Measurements from ENCODE around the gene NDFIP2.

The NDFIP2 gene

GRCh38 chr13:79439275-79439674, 41.7 kb upstream of the NDFIP2 start:
- H3K9me3 ChIP-seq: no peaks in the 10 kb centered on the region
- H3K36me3 ChIP-seq: no peaks in the 10 kb centered on the region
- no peak overlapping the region for H3K4me3 ChIP-seq (ENCODE audit: low read depth in 1 of 2, low read length in 1 of 2)
- no peaks in the 10 kb centered on the region for H3K4me1 ChIP-seq (ENCODE audit: control insufficient read depth in 1 of 2, insufficient read depth in 1 of 2, low read depth in 1 of 2, low read length in 1 of 2)
- TF ChIP-seq CTCF (IDR thresholded peaks at IDR 0.05): no peak
- H3K27ac ChIP-seq: no peak overlapping the region
- H3K27me3 ChIP-seq: no peaks in the 10 kb centered on the region

- Histone ChIP-seq H3K27me3 (no peaks in the 10 kb centered on the region), H3K9me3 (no peaks in the 10 kb centered on the region), H3K36me3 (no peaks in the 10 kb centered on the region), H3K4me1 (ENCODE audit: control insufficient read depth in 1 of 2, insufficient read depth in 1 of 2, low read depth in 1 of 2, low read length in 1 of 2) (no peaks in the 10 kb centered on the region), H3K4me3 (ENCODE audit: low read depth in 1 of 2, low read length in 1 of 2) (no peak overlapping the region), H3K27ac (no peak overlapping the region)
- no peak for TF ChIP-seq CTCF (IDR thresholded peaks at IDR 0.05)
Observed at GRCh38 chr13:79440958-79441528, 39.9 kb upstream of the NDFIP2 start.

GRCh38 chr13:79442221-79442620, 38.7 kb upstream of the NDFIP2 start:
- no peaks in the 10 kb centered on the region for H3K36me3 ChIP-seq
- no peaks in the 10 kb centered on the region for H3K9me3 ChIP-seq
- no peak overlapping the region for H3K27ac ChIP-seq
- no peaks in the 10 kb centered on the region for H3K4me1 ChIP-seq (ENCODE audit: control insufficient read depth in 1 of 2, insufficient read depth in 1 of 2, low read depth in 1 of 2, low read length in 1 of 2)
- no peak overlapping the region for H3K4me3 ChIP-seq (ENCODE audit: low read depth in 1 of 2, low read length in 1 of 2)
- peaks cover 10% of the 10 kb centered on the region for H3K27me3 ChIP-seq
- TF ChIP-seq CTCF (IDR thresholded peaks at IDR 0.05): no peak

- Histone ChIP-seq H3K27ac (no peak overlapping the region), H3K4me1 (ENCODE audit: control insufficient read depth in 1 of 2, insufficient read depth in 1 of 2, low read depth in 1 of 2, low read length in 1 of 2) (no peaks in the 10 kb centered on the region), H3K9me3 (no peaks in the 10 kb centered on the region), H3K4me3 (ENCODE audit: low read depth in 1 of 2, low read length in 1 of 2) (no peak overlapping the region), H3K27me3 (peaks cover 12% of the 10 kb centered on the region), H3K36me3 (no peaks in the 10 kb centered on the region)
- TF ChIP-seq CTCF (IDR thresholded peaks at IDR 0.05): no peak
Observed at GRCh38 chr13:79442706-79443105, 38.2 kb upstream of the NDFIP2 start.

- H3K36me3 ChIP-seq: no peaks in the 10 kb centered on the region
- TF ChIP-seq CTCF (IDR thresholded peaks at IDR 0.05): no peak
- peaks cover 5% of the 10 kb centered on the region for H3K9me3 ChIP-seq
- peaks cover 5 to 11% of the 10 kb centered on the region in 2 experiments for H3K4me1 ChIP-seq (ENCODE audit: control insufficient read depth in 1 of 2, insufficient read depth in 1 of 2, low read depth in 1 of 2, low read length in 1 of 2)
- H3K27me3 ChIP-seq: peaks cover 19% of the 10 kb centered on the region
- H3K4me3 ChIP-seq (ENCODE audit: low read depth in 1 of 2, low read length in 1 of 2): no peak overlapping the region
- no peak overlapping the region for H3K27ac ChIP-seq
Observed at GRCh38 chr13:79445968-79446645, 34.8 kb upstream of the NDFIP2 start.

Measured in neutrophil (primary cell).